Thoracic aorta (tissue), 2 donors: ENCODE data around the gene NAV2. TPM values are rescaled to one million over a fixed set of nuclear protein-coding genes. Genes with fewer than 3 reads are reported as not detected.

ENCODE experiments used
- ATAC-seq: fragments of 150-250 bp; one replicate; pipeline ENCODE4 v1.8.0; 2017; ENCODE audit warnings: low read depth; ENCODE audit not compliant: insufficient number of reproducible peaks, low FRiP score
- DNase-seq: peaks from one replicate; pipeline ENCODE4 v3.0.0-alpha.2; 2020; ENCODE audit warnings: low spot score
- H3K27ac ChIP-seq, 2 donors: fragments of 200-600 bp; sonication (generic); 1 replicate in 1 of 2; 2 replicates in 1 of 2; pipeline ENCODE4 v1.5.1; 2016; ENCODE audit warnings: mild to moderate bottlenecking in 2 of 2, moderate library complexity in 2 of 2
- H3K27me3 ChIP-seq: fragments of 200-600 bp; sonication (generic); replicated peaks from 2 replicates; pipeline ENCODE4 v1.6.0; 2016; ENCODE audit warnings: mild to moderate bottlenecking; ENCODE audit not compliant: insufficient read depth
- H3K36me3 ChIP-seq: fragments of 200-600 bp; sonication (generic); one replicate; pipeline ENCODE4 v1.5.1; 2016
- H3K4me1 ChIP-seq, 2 donors: fragments of 200-600 bp; sonication (generic); 1 replicate in 1 of 2; 2 replicates in 1 of 2; pipeline versions ENCODE4 v1.5.1 to v1.6.0; 2016; ENCODE audit warnings: low read depth in 2 of 2, mild to moderate bottlenecking in 1 of 2; ENCODE audit not compliant: control insufficient read depth in 1 of 2
- H3K4me3 ChIP-seq: fragments of 200-600 bp; sonication (generic); 2 replicates; pipeline ENCODE4 v1.5.1; 2016; ENCODE audit warnings: mild to moderate bottlenecking
- H3K9me3 ChIP-seq: fragments of 200-600 bp; sonication (generic); 2 replicates; pipeline ENCODE4 v1.5.1; 2016
- CTCF ChIP-seq: fragments of 200-600 bp; sonication (generic); IDR thresholded peaks from one replicate; pipeline ENCODE4 v1.5.1; 2019; ENCODE audit warnings: antibody characterized with exemption
- total RNA-seq, 2 donors: library from RNA; depleted of rRNA; stranded (reverse); fragments of >200 nt; gene quantifications; one replicate each; pipeline versions ENCODE4 v1.1.0 to v1.2.3, GENCODE V29; 2016

The NAV2 gene
- total RNA-seq, 2 donors from 2014 or later = 125 to 230 TPM

GRCh38 chr11:19864141-19865140, 151.8 kb downstream of the NAV2 start:
- Histone ChIP-seq H3K36me3 (peaks cover 7% of the 10 kb centered on the region), H3K4me3 (no peak overlapping the region), H3K4me1 (peaks cover 42 to 87% of the 10 kb centered on the region in 2 donors), H3K9me3 (no peaks in the 10 kb centered on the region), H3K27ac (no peak overlapping the region), H3K27me3 (no peaks in the 10 kb centered on the region)
- ATAC-seq (no peak), DNase-seq (no peak)
- no peak for TF ChIP-seq CTCF

GRCh38 chr11:19866037-19866436, 153.4 kb downstream of the NAV2 start:
- Histone ChIP-seq H3K27me3 (no peaks in the 10 kb centered on the region), H3K9me3 (no peaks in the 10 kb centered on the region), H3K4me1 (peaks cover 42 to 97% of the 10 kb centered on the region in 2 donors), H3K4me3 (no peak overlapping the region), H3K36me3 (peaks cover 17% of the 10 kb centered on the region), H3K27ac (no peak overlapping the region)
- ATAC-seq (no peak), DNase-seq (no peak)
- TF ChIP-seq CTCF = no peak

GRCh38 chr11:19866521-19866920, 153.9 kb downstream of the NAV2 start:
- Histone ChIP-seq H3K27ac (no peak overlapping the region), H3K4me1 (peaks cover 42 to 95% of the 10 kb centered on the region in 2 donors), H3K9me3 (no peaks in the 10 kb centered on the region), H3K36me3 (peaks cover 15% of the 10 kb centered on the region), H3K4me3 (no peak overlapping the region), H3K27me3 (no peaks in the 10 kb centered on the region)
- TF ChIP-seq CTCF = no peak
- ATAC-seq = no peak
- DNase-seq = no peak

GRCh38 chr11:19867064-19867463, 154.4 kb downstream of the NAV2 start:
- TF ChIP-seq CTCF = no peak
- Histone ChIP-seq H3K9me3 (no peaks in the 10 kb centered on the region), H3K36me3 (peaks cover 17% of the 10 kb centered on the region), H3K4me3 (no peak overlapping the region), H3K4me1 (peaks cover 42 to 90% of the 10 kb centered on the region in 2 donors), H3K27ac (no peak overlapping the region), H3K27me3 (no peaks in the 10 kb centered on the region)
- ATAC-seq (no peak), DNase-seq (no peak)

- Histone ChIP-seq H3K27ac (peak overlapping the region; percentile 23 to 24), H3K4me3 (no peak overlapping the region), H3K4me1 (peaks cover 38 to 87% of the 10 kb centered on the region in 2 donors), H3K9me3 (no peaks in the 10 kb centered on the region), H3K36me3 (peaks cover 22% of the 10 kb centered on the region), H3K27me3 (no peaks in the 10 kb centered on the region)
- DNase-seq (peak; percentile 46), ATAC-seq (peak; percentile 42)
- TF ChIP-seq CTCF = no peak
Measured at GRCh38 chr11:19868281-19868821, 155.7 kb downstream of the NAV2 start.
